Karpas-422 (cell line): ENCODE results near the gene CACNB2. TPM values are rescaled to one million over a fixed set of nuclear protein-coding genes. Genes with fewer than 3 reads are reported as not detected.
A peak's percentile ranks its signal among the peaks of the same experiment; 100 is the strongest.

Experiments
- DNase-seq: peaks from one replicate; pipeline ENCODE4 v3.0.0-alpha.2; 2015
- H2AFZ ChIP-seq: fragments of 200-600 bp; sonication (generic); 2 replicates; pipeline ENCODE4 v1.6.1; 2014; ENCODE audit warnings: antibody characterized with exemption, low read length, mixed read lengths
- H3K27ac ChIP-seq: fragments of 200-600 bp; sonication (generic); 2 replicates; pipeline ENCODE4 v1.5.1; 2014; ENCODE audit warnings: mild to moderate bottlenecking, low read length, moderate library complexity
- H3K27me3 ChIP-seq: fragments of 200-600 bp; sonication (generic); 2 replicates; pipeline ENCODE4 v1.6.1; 2014; ENCODE audit warnings: low read length, mixed read lengths
- H3K36me3 ChIP-seq: fragments of 200-600 bp; sonication (generic); 2 replicates; pipeline ENCODE4 v1.6.1; 2014; ENCODE audit warnings: low read length, mixed read lengths; ENCODE audit not compliant: insufficient read depth
- H3K4me1 ChIP-seq: fragments of 200-600 bp; sonication (generic); 2 replicates; pipeline ENCODE4 v1.6.1; 2014; ENCODE audit warnings: mild to moderate bottlenecking, low read length, mixed read lengths
- H3K4me2 ChIP-seq: fragments of 200-600 bp; sonication (generic); 2 replicates; pipeline ENCODE4 v1.6.1; 2014; ENCODE audit warnings: low read length, low read depth, mild to moderate bottlenecking; ENCODE audit not compliant: poor library complexity, severe bottlenecking
- H3K4me3 ChIP-seq: fragments of 200-600 bp; sonication (generic); 2 replicates; pipeline ENCODE4 v1.5.1; 2014; ENCODE audit warnings: mild to moderate bottlenecking, antibody characterized with exemption, low read length, mixed read lengths
- H3K79me2 ChIP-seq: fragments of 200-600 bp; sonication (generic); 2 replicates; pipeline ENCODE4 v1.6.1; 2014; ENCODE audit warnings: mild to moderate bottlenecking, low read length, mixed read lengths
- H3K9ac ChIP-seq: fragments of 200-600 bp; sonication (generic); 2 replicates; pipeline ENCODE4 v1.6.0; 2014; ENCODE audit warnings: low read length
- H3K9me2 ChIP-seq: fragments of 200-600 bp; sonication (generic), shearing (Covaris generic); replicated peaks from 2 replicates; pipeline ENCODE4 v1.6.0; 2014; ENCODE audit warnings: mild to moderate bottlenecking, low read length, moderate library complexity; ENCODE audit not compliant: insufficient read depth
- H3K9me3 ChIP-seq: fragments of 300-700, 200-600 bp; sonication (generic); 2 replicates; pipeline ENCODE4 v1.6.1; 2014; ENCODE audit warnings: low read length, mixed read lengths
- H4K20me1 ChIP-seq: fragments of 200-600 bp; sonication (generic); 2 replicates; pipeline ENCODE4 v1.6.1; 2014; ENCODE audit warnings: mild to moderate bottlenecking, antibody characterized with exemption, low read length, low read depth; ENCODE audit not compliant: insufficient read depth
- total RNA-seq: library from RNA; depleted of rRNA; stranded (reverse); fragments of >200 nt; shearing (Covaris generic); gene quantifications from 2 replicates; pipeline ENCODE4 v1.2.3, GENCODE V29; 2014; ENCODE audit warnings: low replicate concordance

CACNB2 gene
- total RNA-seq, 1 experiment from 2014 or later = not detected

DNA sequence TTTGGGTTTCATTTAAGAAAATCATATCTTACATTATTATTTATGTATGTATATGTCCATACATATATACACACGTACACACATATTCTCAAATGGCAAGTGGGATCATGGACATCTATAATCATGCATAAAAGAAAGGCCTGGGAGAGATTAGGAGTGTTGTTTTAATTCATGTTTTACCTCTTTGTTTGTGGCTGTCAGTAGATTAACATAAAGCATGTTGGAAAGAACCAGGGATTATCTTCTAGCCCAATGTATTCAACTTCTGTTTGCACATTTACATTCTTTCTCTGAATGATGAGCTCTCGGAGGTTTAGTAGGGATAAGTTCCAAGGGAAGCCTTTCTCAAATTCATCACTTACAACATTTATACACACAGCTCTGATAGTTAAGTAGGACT lies 319.8 kb downstream of the CACNB2 start:
- H3K27me3 ChIP-seq = no peaks in the 10 kb centered on the region
- no peaks in the 10 kb centered on the region for H4K20me1 ChIP-seq
- no peaks in the 10 kb centered on the region for H3K9me2 ChIP-seq
- no peak for DNase-seq
- no peak overlapping the region for H3K27ac ChIP-seq
- no peaks in the 10 kb centered on the region for H3K79me2 ChIP-seq
- no peaks in the 10 kb centered on the region for H3K4me1 ChIP-seq
- no peak overlapping the region for H3K9ac ChIP-seq
- no peak overlapping the region for H3K4me3 ChIP-seq
- H3K4me2 ChIP-seq = no peak overlapping the region
- H3K9me3 ChIP-seq = no peaks in the 10 kb centered on the region
- no peaks in the 10 kb centered on the region for H3K36me3 ChIP-seq
- no peak overlapping the region for H2AFZ ChIP-seq

DNA sequence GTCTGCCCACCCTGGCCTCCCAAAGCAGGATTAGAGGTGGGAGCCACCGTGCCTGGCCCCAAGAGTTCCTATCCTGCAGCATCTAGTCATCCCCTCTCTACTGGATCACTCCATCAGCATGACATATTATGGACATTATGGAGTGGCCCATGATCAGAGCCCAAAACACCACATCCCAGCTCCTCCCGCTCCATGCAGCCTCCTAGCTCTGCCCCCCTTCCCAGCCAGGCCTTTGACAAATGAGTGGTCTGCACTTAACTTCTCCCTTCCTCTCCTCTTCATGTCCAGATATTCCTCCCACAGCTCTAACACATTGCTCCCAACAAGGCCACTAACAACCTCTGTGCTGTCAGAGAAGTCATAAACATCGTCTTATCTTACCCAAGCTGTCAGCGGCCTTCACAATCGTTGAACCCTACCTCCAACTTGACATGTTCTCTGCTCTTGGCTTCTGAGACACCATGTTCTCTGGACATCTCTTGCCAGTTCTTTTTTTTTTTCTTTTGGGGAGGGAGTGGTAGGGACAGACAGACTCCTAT lies 323.5 kb downstream of the CACNB2 start:
- Histone ChIP-seq H3K9me3 (no peaks in the 10 kb centered on the region), H3K79me2 (no peaks in the 10 kb centered on the region), H3K4me3 (no peak overlapping the region), H4K20me1 (no peaks in the 10 kb centered on the region), H3K4me2 (no peak overlapping the region), H3K27ac (no peak overlapping the region), H3K36me3 (no peaks in the 10 kb centered on the region), H3K27me3 (no peaks in the 10 kb centered on the region), H3K9me2 (no peaks in the 10 kb centered on the region), H3K4me1 (no peaks in the 10 kb centered on the region), H3K9ac (no peak overlapping the region), H2AFZ (no peak overlapping the region)
- DNase-seq = no peak

GRCh38 chr10:18469125-18469524 lies 328.9 kb downstream of the CACNB2 start:
- H3K4me2 ChIP-seq = no peak overlapping the region
- no peak overlapping the region for H3K9ac ChIP-seq
- no peak overlapping the region for H2AFZ ChIP-seq
- H4K20me1 ChIP-seq = no peaks in the 10 kb centered on the region
- no peaks in the 10 kb centered on the region for H3K79me2 ChIP-seq
- no peak overlapping the region for H3K4me3 ChIP-seq
- no peaks in the 10 kb centered on the region for H3K9me2 ChIP-seq
- H3K27me3 ChIP-seq = no peaks in the 10 kb centered on the region
- H3K9me3 ChIP-seq = no peaks in the 10 kb centered on the region
- H3K36me3 ChIP-seq = no peaks in the 10 kb centered on the region
- DNase-seq = no peak
- H3K27ac ChIP-seq = no peak overlapping the region
- no peaks in the 10 kb centered on the region for H3K4me1 ChIP-seq

DNA sequence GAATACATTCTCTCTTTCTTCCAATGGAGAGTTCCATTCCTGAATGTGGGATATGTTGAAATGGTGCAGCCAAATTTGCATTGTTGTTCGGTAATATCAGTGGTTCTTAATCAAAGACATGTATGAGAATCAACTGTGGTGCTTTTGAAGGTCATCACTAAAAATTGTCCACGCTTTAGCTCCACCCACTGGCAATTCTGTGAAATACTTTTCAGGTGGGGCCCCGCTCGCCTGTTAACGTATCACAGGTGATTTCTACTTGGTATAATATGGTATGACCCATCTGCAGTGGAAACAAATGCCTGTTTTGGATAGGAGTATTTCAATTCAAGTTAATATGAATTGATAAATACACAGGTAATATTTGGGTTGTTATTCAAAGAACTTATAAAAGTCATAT lies 332.8 kb downstream of the CACNB2 start:
- no peaks in the 10 kb centered on the region for H3K4me1 ChIP-seq
- DNase-seq = peak; percentile 68
- no peak overlapping the region for H2AFZ ChIP-seq
- no peaks in the 10 kb centered on the region for H3K36me3 ChIP-seq
- no peaks in the 10 kb centered on the region for H3K9me2 ChIP-seq
- H3K4me3 ChIP-seq = no peak overlapping the region
- no peaks in the 10 kb centered on the region for H4K20me1 ChIP-seq
- H3K4me2 ChIP-seq = no peak overlapping the region
- no peaks in the 10 kb centered on the region for H3K79me2 ChIP-seq
- H3K9me3 ChIP-seq = no peaks in the 10 kb centered on the region
- H3K9ac ChIP-seq = no peak overlapping the region
- H3K27ac ChIP-seq = no peak overlapping the region
- H3K27me3 ChIP-seq = no peaks in the 10 kb centered on the region

DNA sequence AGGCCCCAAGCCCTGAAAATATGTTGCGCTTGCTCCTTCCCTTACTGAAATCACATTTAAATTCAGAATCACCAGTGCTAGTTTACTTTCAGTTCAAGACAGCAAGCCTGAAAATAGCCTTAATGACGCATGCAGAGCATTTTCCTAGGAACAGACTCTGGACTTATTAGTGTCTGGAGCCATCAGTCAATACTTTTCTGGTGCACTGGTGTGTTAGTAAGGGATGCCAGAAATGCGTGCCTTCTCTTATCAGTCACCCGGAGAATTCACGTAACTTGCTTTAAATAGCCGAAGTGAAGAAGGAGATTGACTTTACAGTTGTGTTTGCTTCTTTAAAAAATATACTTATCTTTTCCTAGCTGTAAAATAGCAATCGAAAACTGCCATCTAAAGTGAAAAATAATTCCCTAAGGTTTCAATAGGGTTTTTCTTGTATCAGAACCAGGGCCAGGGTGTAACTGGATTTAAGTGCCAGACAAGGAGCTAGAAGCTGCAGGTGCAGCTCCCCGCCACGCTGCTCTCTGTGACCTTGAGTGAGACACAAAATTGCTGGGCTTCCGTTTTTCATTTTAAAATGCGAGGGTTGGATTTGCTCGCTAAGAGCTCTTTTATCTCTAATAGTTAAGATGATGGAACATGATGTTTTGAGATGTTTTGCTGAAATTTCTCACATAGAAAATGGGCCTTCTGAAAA lies 333.3 kb downstream of the CACNB2 start:
- no peak for DNase-seq
- Histone ChIP-seq H3K4me1 (no peaks in the 10 kb centered on the region), H3K36me3 (no peaks in the 10 kb centered on the region), H3K27ac (no peak overlapping the region), H3K4me3 (no peak overlapping the region), H4K20me1 (no peaks in the 10 kb centered on the region), H3K27me3 (no peaks in the 10 kb centered on the region), H3K4me2 (no peak overlapping the region), H2AFZ (no peak overlapping the region), H3K9ac (no peak overlapping the region), H3K9me3 (no peaks in the 10 kb centered on the region), H3K79me2 (no peaks in the 10 kb centered on the region), H3K9me2 (no peaks in the 10 kb centered on the region)

- no peak for DNase-seq
- H3K4me2 ChIP-seq = no peak overlapping the region
- no peaks in the 10 kb centered on the region for H4K20me1 ChIP-seq
Measured at GRCh38 chr10:18474118-18474455, 333.9 kb downstream of the CACNB2 start.

DNA sequence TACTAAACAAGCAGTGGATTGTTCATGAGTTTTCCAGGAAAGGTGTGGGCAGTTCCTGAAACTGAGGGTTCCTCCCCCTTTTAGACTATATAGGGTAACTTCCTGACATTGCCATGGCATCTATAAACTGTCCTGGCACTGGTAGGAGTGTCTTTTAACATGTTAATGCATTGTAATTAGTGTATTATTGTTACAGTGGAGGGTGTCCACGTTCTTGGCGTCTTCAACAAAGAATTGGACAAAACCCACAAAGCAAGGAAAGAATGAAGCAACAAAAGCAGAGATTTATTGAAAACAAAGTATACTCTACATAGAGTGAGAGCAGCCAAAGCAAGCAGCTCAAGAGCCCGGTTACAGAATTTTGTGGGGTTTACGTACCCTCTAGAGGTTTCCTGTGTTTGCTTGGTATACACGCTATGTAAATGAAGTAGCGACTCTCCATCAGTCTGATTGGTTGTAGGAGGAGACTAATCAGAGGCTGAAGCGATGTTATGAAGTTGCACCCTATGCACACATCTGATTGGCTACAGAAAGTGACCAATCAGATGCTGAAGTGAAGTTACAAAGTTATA lies 335.9 kb downstream of the CACNB2 start:
- Histone ChIP-seq H3K9me2 (no peaks in the 10 kb centered on the region), H2AFZ (no peak overlapping the region), H3K79me2 (no peaks in the 10 kb centered on the region), H3K4me2 (no peak overlapping the region), H3K9ac (no peak overlapping the region), H3K27me3 (no peaks in the 10 kb centered on the region), H3K4me3 (no peak overlapping the region), H3K9me3 (no peaks in the 10 kb centered on the region), H3K4me1 (no peaks in the 10 kb centered on the region), H4K20me1 (no peaks in the 10 kb centered on the region), H3K27ac (no peak overlapping the region), H3K36me3 (no peaks in the 10 kb centered on the region)
- no peak for DNase-seq

More at GRCh38 chr10:18474118-18474455, 333.9 kb downstream of the CACNB2 start:
- Histone ChIP-seq H3K27ac (no peak overlapping the region), H3K9me3 (no peaks in the 10 kb centered on the region), H3K4me3 (no peak overlapping the region), H3K79me2 (no peaks in the 10 kb centered on the region), H3K36me3 (no peaks in the 10 kb centered on the region), H3K27me3 (no peaks in the 10 kb centered on the region), H3K4me1 (no peaks in the 10 kb centered on the region), H3K9ac (no peak overlapping the region), H2AFZ (no peak overlapping the region), H3K9me2 (no peaks in the 10 kb centered on the region)

DNA sequence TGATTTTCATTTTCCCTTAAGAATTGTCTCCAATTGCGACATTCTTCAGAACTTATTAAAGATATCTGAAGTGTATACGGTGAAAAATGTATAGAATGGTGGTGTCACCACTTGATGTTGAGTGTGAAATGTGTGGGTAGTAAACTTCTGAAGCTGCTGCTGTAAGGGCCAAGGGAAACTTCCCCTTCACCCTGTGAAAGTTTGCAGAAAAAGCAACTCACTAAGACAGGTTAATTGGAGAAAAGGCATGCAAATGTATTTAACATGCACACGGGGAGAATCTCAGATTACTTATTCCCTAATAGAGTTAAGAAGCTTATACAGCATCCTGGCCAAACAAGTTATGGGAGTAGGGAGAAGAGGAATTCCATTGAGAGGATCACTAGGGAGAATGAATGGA lies 338.1 kb downstream of the CACNB2 start:
- Histone ChIP-seq H3K9me3 (no peaks in the 10 kb centered on the region), H3K4me2 (no peak overlapping the region), H3K4me3 (no peak overlapping the region), H3K9me2 (no peaks in the 10 kb centered on the region), H4K20me1 (no peaks in the 10 kb centered on the region), H2AFZ (no peak overlapping the region), H3K27me3 (no peaks in the 10 kb centered on the region), H3K4me1 (no peaks in the 10 kb centered on the region), H3K36me3 (no peaks in the 10 kb centered on the region), H3K27ac (no peak overlapping the region), H3K9ac (no peak overlapping the region), H3K79me2 (no peaks in the 10 kb centered on the region)
- no peak for DNase-seq
